GM18951 (cell line): Measurements from ENCODE around the gene TAF6.
A peak's percentile ranks its signal among the peaks of the same experiment; 100 is the strongest.

Experiments used
- POLR2A ChIP-seq: IDR thresholded peaks from 4 replicates; pipeline ENCODE4 v1.6.1; 2011; ENCODE audit warnings: mild to moderate bottlenecking; ENCODE audit not compliant: insufficient read length, insufficient read depth; ENCODE audit errors: extremely low read depth
- in situ Hi-C: fragments of 300-500 bp; cut with MboI; formaldehyde crosslinking; loops from one replicate; pipeline ENCODE4 v1.12.0; 2022; ENCODE audit warnings: low sequenced_read_pairs, mixed read lengths, inconsistent platforms; ENCODE audit not compliant: unreplicated experiment

TAF6 gene

GRCh38 chr7:100090527-100091410 lies 28.4 kb downstream of the TAF6 start:
- peak; percentile 5 for TF ChIP-seq POLR2A
- in situ Hi-C loops = no loop called here

- in situ Hi-C loops = no loop called here
- TF ChIP-seq POLR2A = no peak
Measured at GRCh38 chr7:100089458-100090196, 29.5 kb downstream of the TAF6 start.

GRCh38 chr7:100088621-100089457 lies 30.3 kb downstream of the TAF6 start, which contains the start of gene COPS6:
Gene COPS6, plus strand, starts transcription at chr7:100088969. Its CDS starts 22 bp downstream, at chr7:100088991.
- in situ Hi-C loops = no loop called here
- TF ChIP-seq POLR2A = peak; percentile 97

GRCh38 chr7:100088095-100088620 lies 31.0 kb downstream of the TAF6 start:
- in situ Hi-C loops = no loop called here
- no peak for TF ChIP-seq POLR2A

GRCh38 chr7:100087055-100087750 lies 32.0 kb downstream of the TAF6 start:
- in situ Hi-C loops = no loop called here
- TF ChIP-seq POLR2A = no peak

GRCh38 chr7:100085515-100085914 lies 33.6 kb downstream of the TAF6 start:
- in situ Hi-C loops = no loop called here
- no peak for TF ChIP-seq POLR2A

GRCh38 chr7:100082978-100083377 lies 36.2 kb downstream of the TAF6 start:
- no peak for TF ChIP-seq POLR2A
- in situ Hi-C loops = no loop called here

- TF ChIP-seq POLR2A = peak; percentile 83
- in situ Hi-C loops = no loop called here
Measured at GRCh38 chr7:100081535-100082102, 37.5 kb downstream of the TAF6 start, which contains the start of gene ZNF3. Gene ZNF3, minus strand, starts transcription at chr7:100081723. Its CDS starts 4,366 bp downstream, at chr7:100077357.

GRCh38 chr7:100080907-100081534 lies 38.1 kb downstream of the TAF6 start:
- TF ChIP-seq POLR2A = no peak
- in situ Hi-C loops = no loop called here

- in situ Hi-C loops = no loop called here
- TF ChIP-seq POLR2A = no peak
Measured at GRCh38 chr7:100079024-100079560, 40.1 kb downstream of the TAF6 start.

GRCh38 chr7:100077205-100077604 lies 42.0 kb downstream of the TAF6 start:
- no peak for TF ChIP-seq POLR2A
- in situ Hi-C loops = no loop called here
